HepG2 (cell line): Measurements from ENCODE around the gene TRMU. TPM values are rescaled to one million over a fixed set of nuclear protein-coding genes. Genes with fewer than 3 reads are reported as not detected.

ENCODE experiments used
- ARID2 ChIP-seq: sonication (generic); formaldehyde crosslinking; IDR thresholded peaks from 2 replicates; pipeline ENCODE4 v1.8.1; 2022; ENCODE audit warnings: mild to moderate bottlenecking, missing genetic modification reagents, borderline replicate concordance
- HDAC1 ChIP-seq: sonication (generic); formaldehyde crosslinking; IDR thresholded peaks from 2 replicates; pipeline ENCODE4 v1.5.1; 2020; ENCODE audit warnings: mild to moderate bottlenecking, missing genetic modification reagents
- ISX ChIP-seq: sonication (generic); formaldehyde crosslinking; conservative IDR thresholded peaks from 2 replicates; pipeline ENCODE4 v1.5.0; 2020; ENCODE audit warnings: missing genetic modification reagents
- KAT2B ChIP-seq: fragments of 150-350 bp; IDR thresholded peaks from 2 replicates; pipeline ENCODE4 v1.6.1; 2014; ENCODE audit warnings: low read depth, low read length, borderline replicate concordance
- KLF6 ChIP-seq: IDR thresholded peaks from 2 replicates; pipeline ENCODE4 v1.8.0; 2016; ENCODE audit warnings: missing biosample characterization, missing genetic modification reagents
- MIER2 ChIP-seq: IDR thresholded peaks from 2 replicates; pipeline ENCODE4 v1.6.1; 2016; ENCODE audit warnings: missing biosample characterization, missing genetic modification reagents
- MTF1 ChIP-seq: sonication (generic); formaldehyde crosslinking; IDR thresholded peaks from 2 replicates; pipeline ENCODE4 v1.5.0; 2020; ENCODE audit warnings: missing genetic modification reagents
- SIX1 ChIP-seq: sonication (generic); formaldehyde crosslinking; IDR thresholded peaks from 2 replicates; pipeline ENCODE4 v1.4.0; 2020; ENCODE audit warnings: missing genetic modification reagents, borderline replicate concordance
- ZBTB3 ChIP-seq: sonication (generic); formaldehyde crosslinking; IDR thresholded peaks from 2 replicates; pipeline ENCODE4 v1.4.0; 2020; ENCODE audit warnings: low read depth, mild to moderate bottlenecking, moderate library complexity, missing genetic modification reagents, borderline replicate concordance
- ZMYM3 ChIP-seq: sonication (generic); formaldehyde crosslinking; IDR thresholded peaks from 2 replicates; pipeline ENCODE4 v1.5.1; 2020; ENCODE audit warnings: mild to moderate bottlenecking, missing genetic modification reagents
- ZNF354B ChIP-seq: sonication (generic); formaldehyde crosslinking; IDR thresholded peaks from 2 replicates; pipeline ENCODE4 v1.8.0; 2022; ENCODE audit warnings: mild to moderate bottlenecking, missing genetic modification reagents
- ZNF546 ChIP-seq: sonication (generic); formaldehyde crosslinking; conservative IDR thresholded peaks from 2 replicates; pipeline ENCODE4 v1.8.1; 2023; ENCODE audit warnings: mild to moderate bottlenecking, missing genetic modification reagents
- ZNF557 ChIP-seq: sonication (generic); formaldehyde crosslinking; IDR thresholded peaks from 2 replicates; pipeline ENCODE4 v1.4.0; 2020; ENCODE audit warnings: missing genetic modification reagents
- ZNF660 ChIP-seq: sonication (generic); formaldehyde crosslinking; IDR thresholded peaks from 2 replicates; pipeline ENCODE4 v1.5.1; 2020; ENCODE audit warnings: mild to moderate bottlenecking, low read depth, missing genetic modification reagents, borderline replicate concordance
- polyA plus RNA-seq, 8 experiments: library from polyadenylated mRNA; depleted of rRNA in 3 of 8; stranded (reverse) in 7 of 8; unstranded in 1 of 8; fragments of >200 nt; fragmentation: Illumina TruSeq in 4 of 8; extraction: Trizol in 4 of 8; gene quantifications; 2 replicates each; pipeline versions ENCODE4 v1.2.1 to v1.2.3, GENCODE V29; 2011 to 2016; ENCODE audit warnings: low read depth in 4 of 8, missing spikeins in 1 of 8, mixed read lengths in 1 of 8; ENCODE audit not compliant: insufficient read depth in 1 of 8
- total RNA-seq, 5 experiments: library from RNA; depleted of rRNA; stranded (reverse); fragments of >200 nt; fragmentation: Illumina TruSeq; extraction: Trizol; gene quantifications; 2 replicates each; pipeline ENCODE4 v1.2.3, GENCODE V29; 2016; ENCODE audit warnings: low read depth in 1 of 5
- TF ChIP-seq, protein P1 (sequence below): IDR thresholded peaks from 2 replicates; pipeline ENCODE4 v1.4.0; 2020; ENCODE audit warnings: mild to moderate bottlenecking, missing genetic modification reagents
- TF ChIP-seq, protein P2 (sequence below): sonication (generic); formaldehyde crosslinking; IDR thresholded peaks from 2 replicates; pipeline ENCODE4 v1.4.0; 2020; ENCODE audit warnings: missing genetic modification reagents, borderline replicate concordance
- TF ChIP-seq, protein P3 (sequence below): sonication (generic); formaldehyde crosslinking; IDR thresholded peaks from 2 replicates; pipeline ENCODE4 v1.5.1; 2020; ENCODE audit warnings: mild to moderate bottlenecking, missing genetic modification reagents, moderate library complexity

TRMU gene
- total and polyA plus RNA-seq, 2 of the 13 experiments (the other 11 are each of a cell fraction or from before 2014, with no cell fraction given): 31.0 to 50.2 TPM

DNA sequence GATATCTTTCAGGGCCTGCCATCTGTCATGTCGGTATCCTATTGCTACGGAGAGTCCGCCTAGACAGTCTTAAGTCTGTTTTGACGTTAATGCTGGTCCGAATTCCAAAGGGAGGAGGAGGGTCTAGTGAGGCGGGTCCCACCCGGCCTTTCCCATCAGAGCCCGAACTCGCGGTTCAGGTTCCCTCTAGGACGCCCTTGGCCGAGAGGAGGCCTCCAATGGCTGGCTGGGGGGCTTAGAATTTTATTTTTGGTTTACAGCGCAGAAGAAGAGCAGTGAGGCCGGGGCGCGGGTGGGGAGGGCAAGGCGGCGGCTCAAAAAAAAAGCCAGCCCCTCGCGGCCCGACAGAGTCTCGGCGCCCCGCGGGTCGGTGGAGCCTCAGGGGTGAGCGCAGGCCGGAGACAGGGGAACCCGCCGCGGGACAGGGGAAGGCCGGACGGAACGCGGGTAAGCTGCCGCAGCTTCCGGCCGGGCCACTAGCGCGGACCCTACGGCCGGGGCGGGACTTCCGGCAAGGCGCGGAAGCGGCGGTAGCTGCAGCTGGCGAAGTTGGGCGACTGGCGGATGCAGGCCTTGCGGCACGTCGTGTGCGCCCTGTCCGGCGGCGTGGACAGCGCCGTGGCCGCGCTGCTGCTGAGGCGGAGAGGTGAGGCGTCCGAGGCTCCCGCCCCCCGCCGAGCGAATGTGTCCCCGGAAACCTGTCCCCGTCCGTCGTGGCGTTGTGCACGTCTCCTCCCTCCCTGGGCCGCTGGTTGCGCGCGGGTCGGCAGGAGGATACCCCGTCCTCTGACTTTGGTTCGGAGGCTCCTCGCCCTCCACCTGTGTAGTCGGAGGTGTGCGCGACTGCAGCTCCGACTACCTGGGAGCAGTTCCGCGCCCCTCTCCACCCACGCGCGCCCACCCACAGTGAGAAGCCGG, at the start of gene TRMU (continued):
- no peak; the same call in 1 of the 2 replicates for TF ChIP-seq ZNF354B (CRISPR knock-in tag)
- TF ChIP-seq, protein P1, sequence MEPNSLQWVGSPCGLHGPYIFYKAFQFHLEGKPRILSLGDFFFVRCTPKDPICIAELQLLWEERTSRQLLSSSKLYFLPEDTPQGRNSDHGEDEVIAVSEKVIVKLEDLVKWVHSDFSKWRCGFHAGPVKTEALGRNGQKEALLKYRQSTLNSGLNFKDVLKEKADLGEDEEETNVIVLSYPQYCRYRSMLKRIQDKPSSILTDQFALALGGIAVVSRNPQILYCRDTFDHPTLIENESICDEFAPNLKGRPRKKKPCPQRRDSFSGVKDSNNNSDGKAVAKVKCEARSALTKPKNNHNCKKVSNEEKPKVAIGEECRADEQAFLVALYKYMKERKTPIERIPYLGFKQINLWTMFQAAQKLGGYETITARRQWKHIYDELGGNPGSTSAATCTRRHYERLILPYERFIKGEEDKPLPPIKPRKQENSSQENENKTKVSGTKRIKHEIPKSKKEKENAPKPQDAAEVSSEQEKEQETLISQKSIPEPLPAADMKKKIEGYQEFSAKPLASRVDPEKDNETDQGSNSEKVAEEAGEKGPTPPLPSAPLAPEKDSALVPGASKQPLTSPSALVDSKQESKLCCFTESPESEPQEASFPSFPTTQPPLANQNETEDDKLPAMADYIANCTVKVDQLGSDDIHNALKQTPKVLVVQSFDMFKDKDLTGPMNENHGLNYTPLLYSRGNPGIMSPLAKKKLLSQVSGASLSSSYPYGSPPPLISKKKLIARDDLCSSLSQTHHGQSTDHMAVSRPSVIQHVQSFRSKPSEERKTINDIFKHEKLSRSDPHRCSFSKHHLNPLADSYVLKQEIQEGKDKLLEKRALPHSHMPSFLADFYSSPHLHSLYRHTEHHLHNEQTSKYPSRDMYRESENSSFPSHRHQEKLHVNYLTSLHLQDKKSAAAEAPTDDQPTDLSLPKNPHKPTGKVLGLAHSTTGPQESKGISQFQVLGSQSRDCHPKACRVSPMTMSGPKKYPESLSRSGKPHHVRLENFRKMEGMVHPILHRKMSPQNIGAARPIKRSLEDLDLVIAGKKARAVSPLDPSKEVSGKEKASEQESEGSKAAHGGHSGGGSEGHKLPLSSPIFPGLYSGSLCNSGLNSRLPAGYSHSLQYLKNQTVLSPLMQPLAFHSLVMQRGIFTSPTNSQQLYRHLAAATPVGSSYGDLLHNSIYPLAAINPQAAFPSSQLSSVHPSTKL (CRISPR knock-in tag): peak; percentile 74
- TF ChIP-seq SIX1 (CRISPR knock-in tag): no peak
- no peak for TF ChIP-seq ARID2 (CRISPR knock-in tag)
- peak; percentile 73; the same call in 1 of the 2 replicates for TF ChIP-seq MIER2 (CRISPR knock-in tag)
- TF ChIP-seq KLF6 (CRISPR knock-in tag): no peak; the same call in 1 of the 2 replicates
- no peak for TF ChIP-seq KAT2B
- TF ChIP-seq, protein P2, sequence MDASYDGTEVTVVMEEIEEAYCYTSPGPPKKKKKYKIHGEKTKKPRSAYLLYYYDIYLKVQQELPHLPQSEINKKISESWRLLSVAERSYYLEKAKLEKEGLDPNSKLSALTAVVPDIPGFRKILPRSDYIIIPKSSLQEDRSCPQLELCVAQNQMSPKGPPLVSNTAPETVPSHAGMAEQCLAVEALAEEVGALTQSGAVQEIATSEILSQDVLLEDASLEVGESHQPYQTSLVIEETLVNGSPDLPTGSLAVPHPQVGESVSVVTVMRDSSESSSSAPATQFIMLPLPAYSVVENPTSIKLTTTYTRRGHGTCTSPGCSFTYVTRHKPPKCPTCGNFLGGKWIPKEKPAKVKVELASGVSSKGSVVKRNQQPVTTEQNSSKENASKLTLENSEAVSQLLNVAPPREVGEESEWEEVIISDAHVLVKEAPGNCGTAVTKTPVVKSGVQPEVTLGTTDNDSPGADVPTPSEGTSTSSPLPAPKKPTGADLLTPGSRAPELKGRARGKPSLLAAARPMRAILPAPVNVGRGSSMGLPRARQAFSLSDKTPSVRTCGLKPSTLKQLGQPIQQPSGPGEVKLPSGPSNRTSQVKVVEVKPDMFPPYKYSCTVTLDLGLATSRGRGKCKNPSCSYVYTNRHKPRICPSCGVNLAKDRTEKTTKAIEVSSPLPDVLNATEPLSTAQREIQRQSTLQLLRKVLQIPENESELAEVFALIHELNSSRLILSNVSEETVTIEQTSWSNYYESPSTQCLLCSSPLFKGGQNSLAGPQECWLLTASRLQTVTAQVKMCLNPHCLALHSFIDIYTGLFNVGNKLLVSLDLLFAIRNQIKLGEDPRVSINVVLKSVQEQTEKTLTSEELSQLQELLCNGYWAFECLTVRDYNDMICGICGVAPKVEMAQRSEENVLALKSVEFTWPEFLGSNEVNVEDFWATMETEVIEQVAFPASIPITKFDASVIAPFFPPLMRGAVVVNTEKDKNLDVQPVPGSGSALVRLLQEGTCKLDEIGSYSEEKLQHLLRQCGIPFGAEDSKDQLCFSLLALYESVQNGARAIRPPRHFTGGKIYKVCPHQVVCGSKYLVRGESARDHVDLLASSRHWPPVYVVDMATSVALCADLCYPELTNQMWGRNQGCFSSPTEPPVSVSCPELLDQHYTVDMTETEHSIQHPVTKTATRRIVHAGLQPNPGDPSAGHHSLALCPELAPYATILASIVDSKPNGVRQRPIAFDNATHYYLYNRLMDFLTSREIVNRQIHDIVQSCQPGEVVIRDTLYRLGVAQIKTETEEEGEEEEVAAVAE (CRISPR knock-in tag): peak; percentile 76; the same call in 1 of the 2 replicates
- TF ChIP-seq, protein P3, sequence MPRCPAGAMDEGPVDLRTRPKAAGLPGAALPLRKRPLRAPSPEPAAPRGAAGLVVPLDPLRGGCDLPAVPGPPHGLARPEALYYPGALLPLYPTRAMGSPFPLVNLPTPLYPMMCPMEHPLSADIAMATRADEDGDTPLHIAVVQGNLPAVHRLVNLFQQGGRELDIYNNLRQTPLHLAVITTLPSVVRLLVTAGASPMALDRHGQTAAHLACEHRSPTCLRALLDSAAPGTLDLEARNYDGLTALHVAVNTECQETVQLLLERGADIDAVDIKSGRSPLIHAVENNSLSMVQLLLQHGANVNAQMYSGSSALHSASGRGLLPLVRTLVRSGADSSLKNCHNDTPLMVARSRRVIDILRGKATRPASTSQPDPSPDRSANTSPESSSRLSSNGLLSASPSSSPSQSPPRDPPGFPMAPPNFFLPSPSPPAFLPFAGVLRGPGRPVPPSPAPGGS (CRISPR knock-in tag): peak; percentile 78; the same call in 1 of the 2 replicates
- TF ChIP-seq ZNF546 (CRISPR knock-in tag): no peak; the same call in 1 of the 2 replicates
- TF ChIP-seq ISX (CRISPR knock-in tag): 0 out of 2 replicates have a peak, but pooled peaks have one; percentile 55
- TF ChIP-seq HDAC1: peak; percentile 91
- TF ChIP-seq MTF1 (CRISPR knock-in tag): 0 out of 2 replicates have a peak, but pooled peaks have one; percentile 76
- TF ChIP-seq ZMYM3: no peak
- peak; percentile 80 for TF ChIP-seq ZNF557
- no peak for TF ChIP-seq ZBTB3 (CRISPR knock-in tag)
- TF ChIP-seq ZNF660: no peak
